ENCODE data around the gene GRHPR. TPM values are rescaled to one million over a fixed set of nuclear protein-coding genes. Genes with fewer than 3 reads are reported as not detected.
A peak's percentile ranks its signal among the peaks of the same experiment; 100 is the strongest.

The GRHPR gene
- total and polyA plus RNA-seq, 2 of the 4 experiments (the other 2 are of a cell fraction), result 182 to 191 TPM

- H2BK5ac ChIP-seq (ENCODE audit: low read depth, low read length, poor library complexity, severe bottlenecking), result no peak overlapping the region
- no peak for DNase-seq
- peak overlapping the region; percentile 75 for H3K23ac ChIP-seq (ENCODE audit: low read depth, low read length)
- no peak for ATAC-seq (ENCODE audit: low read depth)
- no peak for TF ChIP-seq POLR2A (IDR thresholded peaks at IDR 0.05; ENCODE audit: low read depth, low read length)
- TF ChIP-seq, protein P1, sequence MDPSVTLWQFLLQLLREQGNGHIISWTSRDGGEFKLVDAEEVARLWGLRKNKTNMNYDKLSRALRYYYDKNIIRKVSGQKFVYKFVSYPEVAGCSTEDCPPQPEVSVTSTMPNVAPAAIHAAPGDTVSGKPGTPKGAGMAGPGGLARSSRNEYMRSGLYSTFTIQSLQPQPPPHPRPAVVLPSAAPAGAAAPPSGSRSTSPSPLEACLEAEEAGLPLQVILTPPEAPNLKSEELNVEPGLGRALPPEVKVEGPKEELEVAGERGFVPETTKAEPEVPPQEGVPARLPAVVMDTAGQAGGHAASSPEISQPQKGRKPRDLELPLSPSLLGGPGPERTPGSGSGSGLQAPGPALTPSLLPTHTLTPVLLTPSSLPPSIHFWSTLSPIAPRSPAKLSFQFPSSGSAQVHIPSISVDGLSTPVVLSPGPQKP (IDR thresholded peaks at IDR 0.05; ENCODE audit: borderline replicate concordance, low read depth, low read length), result no peak
- no peak for TF ChIP-seq CEBPB (IDR thresholded peaks at IDR 0.05; ENCODE audit: low read depth, low read length)
- TF ChIP-seq MAFK (IDR thresholded peaks at IDR 0.05; ENCODE audit: low read depth, low read length), result no peak
- no peak for TF ChIP-seq MAZ (IDR thresholded peaks at IDR 0.05; ENCODE audit: borderline replicate concordance, low read depth, low read length)
- no peak for TF ChIP-seq SMC3 (IDR thresholded peaks at IDR 0.05; ENCODE audit: low read depth, low read length)
- TF ChIP-seq, protein P2, sequence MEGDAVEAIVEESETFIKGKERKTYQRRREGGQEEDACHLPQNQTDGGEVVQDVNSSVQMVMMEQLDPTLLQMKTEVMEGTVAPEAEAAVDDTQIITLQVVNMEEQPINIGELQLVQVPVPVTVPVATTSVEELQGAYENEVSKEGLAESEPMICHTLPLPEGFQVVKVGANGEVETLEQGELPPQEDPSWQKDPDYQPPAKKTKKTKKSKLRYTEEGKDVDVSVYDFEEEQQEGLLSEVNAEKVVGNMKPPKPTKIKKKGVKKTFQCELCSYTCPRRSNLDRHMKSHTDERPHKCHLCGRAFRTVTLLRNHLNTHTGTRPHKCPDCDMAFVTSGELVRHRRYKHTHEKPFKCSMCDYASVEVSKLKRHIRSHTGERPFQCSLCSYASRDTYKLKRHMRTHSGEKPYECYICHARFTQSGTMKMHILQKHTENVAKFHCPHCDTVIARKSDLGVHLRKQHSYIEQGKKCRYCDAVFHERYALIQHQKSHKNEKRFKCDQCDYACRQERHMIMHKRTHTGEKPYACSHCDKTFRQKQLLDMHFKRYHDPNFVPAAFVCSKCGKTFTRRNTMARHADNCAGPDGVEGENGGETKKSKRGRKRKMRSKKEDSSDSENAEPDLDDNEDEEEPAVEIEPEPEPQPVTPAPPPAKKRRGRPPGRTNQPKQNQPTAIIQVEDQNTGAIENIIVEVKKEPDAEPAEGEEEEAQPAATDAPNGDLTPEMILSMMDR (conservative IDR thresholded peaks at IDR 0.05; ENCODE audit: low read depth, low read length), result no peak
- no peak for TF ChIP-seq RCOR1 (IDR thresholded peaks at IDR 0.05; ENCODE audit: insufficient replicate concordance, low read length)
- no peak for TF ChIP-seq FOS (IDR thresholded peaks at IDR 0.05; ENCODE audit: low read depth, low read length)
- TF ChIP-seq MXI1 (IDR thresholded peaks at IDR 0.05; ENCODE audit: borderline replicate concordance, low read depth, low read length), result no peak
- no peak for TF ChIP-seq RAD21 (IDR thresholded peaks at IDR 0.05; ENCODE audit: low read length)
- TF ChIP-seq BHLHE40 (IDR thresholded peaks at IDR 0.05; ENCODE audit: low read depth, low read length), result no peak
- no peak for TF ChIP-seq USF2 (IDR thresholded peaks at IDR 0.05; ENCODE audit: low read depth, low read length)
- TF ChIP-seq RFX5 (IDR thresholded peaks at IDR 0.05; ENCODE audit: low read depth, low read length), result no peak
- TF ChIP-seq NFE2L2 (IDR thresholded peaks at IDR 0.05; ENCODE audit: low read depth, low read length), result no peak
- TF ChIP-seq CHD1 (IDR thresholded peaks at IDR 0.05; ENCODE audit: low read depth, low read length), result no peak
- no peak overlapping the region for H3K27ac ChIP-seq (ENCODE audit: insufficient read depth, low read length)
- H2BK20ac ChIP-seq (ENCODE audit: low read depth, low read length), result no peak overlapping the region
- H3K18ac ChIP-seq (ENCODE audit: low read depth, low read length), result no peak overlapping the region
- H2BK120ac ChIP-seq (ENCODE audit: low read depth, low read length), result no peak overlapping the region
- no peak overlapping the region for H3K4ac ChIP-seq (ENCODE audit: low read depth, low read length)
- H4K5ac ChIP-seq (ENCODE audit: low read depth, low read length), result no peak overlapping the region
- BruUV-seq (replicated peaks), result no TSS peak
- peak overlapping the region; percentile 95 for H3K4me3 ChIP-seq (ENCODE audit: insufficient read depth, low read depth, low read length)
- H4K20me1 ChIP-seq (ENCODE audit: insufficient read depth, low read length), result peaks cover 28% of the 10 kb centered on the region
- peaks cover 9% of the 10 kb centered on the region for H3K4me1 ChIP-seq (ENCODE audit: control insufficient read depth, insufficient read depth, low read length)
- intact Hi-C loops (cut with micrococcal nuclease) (no loop called here), dilution Hi-C loops (cut with HindIII; ENCODE audit: low sequenced_read_pairs, unreplicated experiment) (no loop called here), in situ Hi-C loops (cut with MboI; ENCODE audit: low sequenced_read_pairs) (no loop called here)
- 0 out of 2 replicates have a peak overlapping the region, but pooled peaks have one; percentile 3 for H3K56ac ChIP-seq (ENCODE audit: extremely low read depth, insufficient read depth, low read length)
- peaks cover 16 to 47% of the 10 kb centered on the region in 2 experiments for H3K79me1 ChIP-seq (ENCODE audit: low read depth in 1 of 2, low read length in 2 of 2)
- H2AK5ac ChIP-seq (ENCODE audit: low read depth, low read length), result 0 out of 2 replicates have a peak overlapping the region, but pooled peaks have one; percentile 17
- H2AFZ ChIP-seq (replicated peaks; ENCODE audit: low read length, poor library complexity), result no peak overlapping the region
- H3K9me3 ChIP-seq (ENCODE audit: control insufficient read depth, insufficient read depth, low read length), result no peaks in the 10 kb centered on the region
- CTCF ChIA-PET, result interaction anchor here (1.8 kb wide), 1 partner anchor 9 kb away, joined by 5 read pairs; no protein-coding TSS in a partner anchor
- H4K8ac ChIP-seq (ENCODE audit: low read depth in 2 of 2, low read length in 2 of 2), result peak overlapping the region in 1 of 2 experiments; percentile 93; a peak in 1 of 4 replicates
- no peak overlapping the region for H2BK15ac ChIP-seq (ENCODE audit: low read depth, low read length)
- no peak overlapping the region for H4K91ac ChIP-seq (ENCODE audit: insufficient read depth, low read depth, low read length)
- peak overlapping the region; percentile 83 for H3K4me2 ChIP-seq (ENCODE audit: low read depth, low read length)
- H3K36me3 ChIP-seq (ENCODE audit: control insufficient read depth, insufficient read depth, low read length), result peaks cover 22% of the 10 kb centered on the region
- peak overlapping the region; percentile 32 for H2AK9ac ChIP-seq (replicated peaks; ENCODE audit: low read depth, low read length, poor library complexity)
- POLR2A ChIA-PET (ENCODE audit: unreplicated experiment), result no interaction called here
- H3K9ac ChIP-seq (ENCODE audit: low read depth, low read length), result peak overlapping the region; percentile 99
- no peaks in the 10 kb centered on the region for H3K27me3 ChIP-seq (ENCODE audit: control insufficient read depth, insufficient read depth, low read length)
- WGBS, 2 experiments (ENCODE audit: extremely low coverage in 2 of 2, insufficient read length in 1 of 2), result no CpG with 5 or more reads among the region's 2 CpGs
- H3K9me1 ChIP-seq (ENCODE audit: insufficient read depth, low read length), result peaks cover 16% of the 10 kb centered on the region
- H3K14ac ChIP-seq (replicated peaks; ENCODE audit: low read depth, low read length), result 0 out of 2 replicates have a peak overlapping the region, but pooled peaks have one; percentile 50
Observed at GRCh38 chr9:37423508-37423907, 1.0 kb downstream of the GRHPR start.
